Heart left ventricle (tissue), 13 donors: ENCODE data around the gene SLCO3A1.

Experiments
- POLR2A ChIP-seq, 2 donors: fragments of 450-650 bp; IDR thresholded peaks; one replicate each; pipeline ENCODE4 v1.6.1; 2017; ENCODE audit warnings: antibody characterized with exemption in 2 of 2, mild to moderate bottlenecking in 2 of 2, moderate library complexity in 2 of 2
- TF ChIP-seq, protein P1 (sequence below), 12 donors: fragments of 200-600 bp; sonication (generic) in 4 of 12; IDR thresholded peaks; one replicate each; pipeline versions ENCODE4 v1.5.0 to v1.8.0; 2018 to 2022; ENCODE audit warnings: antibody characterized with exemption in 12 of 12, mild to moderate bottlenecking in 5 of 12
- donor health status: ischemic (EF 13 %, LVEDD 7.1; RV severe dilation, severe dysfunction).
- donor health status: DM: no; HTN: yes; CAD: no.
- donor health status: DM: no; HTN: no; CAD: no.
- donor health status: ischemic (EF 25% LVEDD 6.9; RV normal size, moderate dysfunction).
- donor health status: ischemic (EF 25% LVEDD 5.7; RV mildly dilated, moderate dysfunction).
- donor health status: ischemic (EF 35%, LVEDD 5.7; RV mildly dilated, moderate dysfunction).
- donor health status: nonischemic (EF 11% LVEDD 7.7; RV severe dilation, severe dysfunction).
- donor health status: DM: yes; HTN: yes; CAD: no.
- donor health status: PGD.
- donor health status: ischemic (EF 29% LVEDD 5.4; RV normal size, mild dysfunction).
- donor health status: nonischemic (EF 23%, LVEDD 6.1; RV moderate dilation, normal function).

DNA sequence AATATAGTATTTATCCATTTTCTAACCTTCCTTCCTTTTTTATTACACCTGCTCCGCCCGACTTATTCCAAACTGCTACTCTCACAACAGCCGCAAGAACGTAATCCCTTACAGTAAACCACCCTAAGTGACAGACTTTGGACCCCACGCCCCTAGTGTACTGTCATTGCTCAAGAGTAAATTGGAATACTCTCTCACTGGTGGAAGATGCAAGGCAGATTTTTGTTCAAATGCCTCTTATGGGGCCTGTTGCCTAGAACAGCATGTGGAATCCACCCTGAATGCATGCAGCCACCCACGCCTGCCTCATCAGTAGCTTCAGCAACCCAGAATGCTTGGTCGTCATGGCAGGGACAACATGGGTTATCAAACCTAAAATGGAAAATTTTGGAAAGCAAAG lies 313.9 kb downstream of the SLCO3A1 start:
- TF ChIP-seq, protein P1, sequence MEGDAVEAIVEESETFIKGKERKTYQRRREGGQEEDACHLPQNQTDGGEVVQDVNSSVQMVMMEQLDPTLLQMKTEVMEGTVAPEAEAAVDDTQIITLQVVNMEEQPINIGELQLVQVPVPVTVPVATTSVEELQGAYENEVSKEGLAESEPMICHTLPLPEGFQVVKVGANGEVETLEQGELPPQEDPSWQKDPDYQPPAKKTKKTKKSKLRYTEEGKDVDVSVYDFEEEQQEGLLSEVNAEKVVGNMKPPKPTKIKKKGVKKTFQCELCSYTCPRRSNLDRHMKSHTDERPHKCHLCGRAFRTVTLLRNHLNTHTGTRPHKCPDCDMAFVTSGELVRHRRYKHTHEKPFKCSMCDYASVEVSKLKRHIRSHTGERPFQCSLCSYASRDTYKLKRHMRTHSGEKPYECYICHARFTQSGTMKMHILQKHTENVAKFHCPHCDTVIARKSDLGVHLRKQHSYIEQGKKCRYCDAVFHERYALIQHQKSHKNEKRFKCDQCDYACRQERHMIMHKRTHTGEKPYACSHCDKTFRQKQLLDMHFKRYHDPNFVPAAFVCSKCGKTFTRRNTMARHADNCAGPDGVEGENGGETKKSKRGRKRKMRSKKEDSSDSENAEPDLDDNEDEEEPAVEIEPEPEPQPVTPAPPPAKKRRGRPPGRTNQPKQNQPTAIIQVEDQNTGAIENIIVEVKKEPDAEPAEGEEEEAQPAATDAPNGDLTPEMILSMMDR (IDR thresholded peaks at IDR 0.05): no peak
- no peak for TF ChIP-seq POLR2A (IDR thresholded peaks at IDR 0.05)
